SK-N-SH (cell line): Measurements from ENCODE around the gene ACACB.

ENCODE experiments used
- EP300 ChIP-seq, 2 experiments: IDR thresholded peaks; 2 replicates each; pipeline versions ENCODE4 v1.4.0 to v1.6.1; 2012; ENCODE audit warnings: borderline replicate concordance in 1 of 2, low read depth in 1 of 2, low read length in 1 of 2
- EZH2phosphoT487 ChIP-seq: fragments of 200-600 bp; sonication (generic); IDR thresholded peaks from 2 replicates; pipeline ENCODE4 v1.6.1; 2017; ENCODE audit warnings: low read depth, mixed run types, mild to moderate bottlenecking, antibody characterized with exemption, moderate library complexity, borderline replicate concordance
- GABPA ChIP-seq: IDR thresholded peaks from 2 replicates; pipeline ENCODE4 v1.4.0; 2012; ENCODE audit warnings: low read depth, mild to moderate bottlenecking
- JUND ChIP-seq: IDR thresholded peaks from 2 replicates; pipeline ENCODE4 v1.4.0; 2012
- MXI1 ChIP-seq: IDR thresholded peaks from 2 replicates; pipeline ENCODE4 v1.6.1; 2012; ENCODE audit warnings: mild to moderate bottlenecking, low read depth, low read length, improper control_type of control experiment
- NRF1 ChIP-seq: IDR thresholded peaks from 2 replicates; pipeline ENCODE4 v1.6.1; 2012; ENCODE audit warnings: low read depth, mild to moderate bottlenecking, low read length
- POLR2AphosphoS5 ChIP-seq: IDR thresholded peaks from 2 replicates; pipeline ENCODE4 v1.6.1; 2012; ENCODE audit warnings: low read depth, low read length
- RCOR1 ChIP-seq: fragments of 150-350 bp; IDR thresholded peaks from 2 replicates; pipeline ENCODE4 v1.6.1; 2017; ENCODE audit warnings: antibody characterized with exemption, low read length
- SMC3 ChIP-seq: IDR thresholded peaks from 2 replicates; pipeline ENCODE4 v1.6.1; 2012; ENCODE audit warnings: low read depth, low read length, improper control_type of control experiment
- USF2 ChIP-seq: fragments of 150-350 bp; IDR thresholded peaks from 2 replicates; pipeline ENCODE4 v1.6.1; 2017; ENCODE audit warnings: antibody characterized with exemption, low read length, low read depth, borderline replicate concordance
- TF ChIP-seq, protein P1 (sequence below): fragments of 200-600 bp; sonication (generic); IDR thresholded peaks from 2 replicates; pipeline ENCODE4 v1.6.1; 2017; ENCODE audit warnings: antibody characterized with exemption, mild to moderate bottlenecking, moderate library complexity

DNA sequence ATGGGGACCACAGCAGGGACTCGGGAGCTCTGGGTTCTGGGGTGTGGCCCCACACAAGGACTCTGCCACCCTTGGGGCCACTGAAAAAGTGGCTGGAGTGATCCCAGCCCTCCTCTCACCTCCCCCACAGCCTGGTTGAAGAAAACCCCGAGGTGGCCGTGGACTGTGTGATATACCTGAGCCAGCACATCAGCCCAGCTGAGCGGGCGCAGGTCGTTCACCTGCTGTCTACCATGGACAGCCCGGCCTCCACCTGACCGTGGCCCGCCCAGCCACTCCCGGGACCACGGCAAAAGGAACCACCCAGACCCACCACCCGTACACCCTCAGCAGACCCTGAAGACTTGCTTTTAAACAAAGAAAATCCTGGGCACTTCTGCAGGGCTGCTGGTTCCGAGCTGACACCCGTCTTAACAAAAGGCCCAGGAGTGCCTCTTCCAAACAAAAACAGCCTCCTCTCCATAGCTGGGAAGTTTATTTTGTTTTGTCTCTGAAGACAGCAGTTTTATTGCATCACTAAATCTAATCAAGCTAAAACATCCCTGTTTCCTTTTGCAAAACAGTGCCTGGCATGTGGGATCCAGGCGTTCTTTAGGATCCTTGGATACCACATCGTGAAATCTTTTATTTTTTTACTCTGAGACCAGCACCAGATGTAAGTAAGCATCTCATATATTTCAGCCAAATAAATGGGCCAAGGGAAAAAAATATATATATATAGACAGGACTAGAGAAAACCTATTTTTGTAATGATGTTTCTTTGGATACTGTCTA is 149.9 kb downstream of the ACACB start:
- TF ChIP-seq EZH2phosphoT487 (no peak), EP300 (IDR thresholded peaks at IDR 0.05; ENCODE audit: borderline replicate concordance in 1 of 2, low read depth in 1 of 2, low read length in 1 of 2) (no peak), SMC3 (no peak), GABPA (no peak), RCOR1 (no peak), JUND (no peak), NRF1 (no peak), MXI1 (no peak), POLR2AphosphoS5 (no peak), USF2 (no peak)
- TF ChIP-seq, protein P1, sequence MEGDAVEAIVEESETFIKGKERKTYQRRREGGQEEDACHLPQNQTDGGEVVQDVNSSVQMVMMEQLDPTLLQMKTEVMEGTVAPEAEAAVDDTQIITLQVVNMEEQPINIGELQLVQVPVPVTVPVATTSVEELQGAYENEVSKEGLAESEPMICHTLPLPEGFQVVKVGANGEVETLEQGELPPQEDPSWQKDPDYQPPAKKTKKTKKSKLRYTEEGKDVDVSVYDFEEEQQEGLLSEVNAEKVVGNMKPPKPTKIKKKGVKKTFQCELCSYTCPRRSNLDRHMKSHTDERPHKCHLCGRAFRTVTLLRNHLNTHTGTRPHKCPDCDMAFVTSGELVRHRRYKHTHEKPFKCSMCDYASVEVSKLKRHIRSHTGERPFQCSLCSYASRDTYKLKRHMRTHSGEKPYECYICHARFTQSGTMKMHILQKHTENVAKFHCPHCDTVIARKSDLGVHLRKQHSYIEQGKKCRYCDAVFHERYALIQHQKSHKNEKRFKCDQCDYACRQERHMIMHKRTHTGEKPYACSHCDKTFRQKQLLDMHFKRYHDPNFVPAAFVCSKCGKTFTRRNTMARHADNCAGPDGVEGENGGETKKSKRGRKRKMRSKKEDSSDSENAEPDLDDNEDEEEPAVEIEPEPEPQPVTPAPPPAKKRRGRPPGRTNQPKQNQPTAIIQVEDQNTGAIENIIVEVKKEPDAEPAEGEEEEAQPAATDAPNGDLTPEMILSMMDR, result no peak
